SKM-1 (cell line): Measurements from ENCODE around the gene ATG4A.

Source experiments
- DNase-seq: peaks from one replicate; lab custom pipeline; 2025; ENCODE audit not compliant: unreplicated experiment; lab: John Stamatoyannopoulos, UW

Gene ATG4A

GRCh38 chrX:108167211-108167872, 75.8 kb downstream of the ATG4A start:
- DNase-seq, result no peak

DNA sequence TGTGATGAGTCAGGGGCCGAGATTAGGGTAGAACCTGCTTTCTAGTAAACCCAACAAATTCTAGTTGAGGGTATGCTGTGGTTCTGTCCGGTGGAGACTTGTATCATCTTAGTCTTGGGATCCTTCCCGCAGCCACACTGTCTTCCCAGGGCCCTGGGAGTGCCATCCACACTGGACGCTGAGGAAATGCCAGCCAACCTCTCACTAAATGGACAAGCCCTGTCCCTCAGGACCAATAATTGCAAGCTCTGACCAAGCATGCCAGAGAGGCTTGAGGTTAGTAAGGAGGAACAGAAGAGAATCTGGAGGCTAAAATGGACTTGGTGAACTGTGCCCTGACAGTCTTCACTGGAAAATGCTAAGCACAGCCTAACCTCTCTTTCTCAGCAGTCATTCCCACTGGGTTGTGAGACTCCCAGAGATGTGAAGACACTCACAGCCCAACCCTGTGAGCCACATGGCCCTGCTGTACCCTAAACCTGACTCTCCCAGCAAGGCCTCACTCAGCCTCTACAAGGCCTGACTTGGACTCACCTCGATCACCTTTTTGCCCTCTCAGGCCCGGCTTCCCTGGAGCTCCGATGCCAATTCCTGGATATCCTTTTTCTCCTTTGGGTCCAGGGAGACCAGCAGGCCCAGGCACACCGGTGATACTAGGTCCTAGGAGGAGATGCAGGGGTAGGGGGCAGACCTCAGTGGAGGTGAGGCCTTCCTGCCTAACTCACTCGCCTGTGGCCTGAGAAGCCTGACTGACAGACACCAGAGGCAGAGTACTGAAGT, 77.6 kb downstream of the ATG4A start:
- DNase-seq, result no peak

GRCh38 chrX:108169768-108170167, 78.2 kb downstream of the ATG4A start:
- no peak for DNase-seq

GRCh38 chrX:108171671-108172070, 80.1 kb downstream of the ATG4A start:
- DNase-seq, result no peak

- DNase-seq, result no peak
These were observed 82.3 kb downstream of the ATG4A start for GRCh38 chrX:108173874-108174273.

DNA sequence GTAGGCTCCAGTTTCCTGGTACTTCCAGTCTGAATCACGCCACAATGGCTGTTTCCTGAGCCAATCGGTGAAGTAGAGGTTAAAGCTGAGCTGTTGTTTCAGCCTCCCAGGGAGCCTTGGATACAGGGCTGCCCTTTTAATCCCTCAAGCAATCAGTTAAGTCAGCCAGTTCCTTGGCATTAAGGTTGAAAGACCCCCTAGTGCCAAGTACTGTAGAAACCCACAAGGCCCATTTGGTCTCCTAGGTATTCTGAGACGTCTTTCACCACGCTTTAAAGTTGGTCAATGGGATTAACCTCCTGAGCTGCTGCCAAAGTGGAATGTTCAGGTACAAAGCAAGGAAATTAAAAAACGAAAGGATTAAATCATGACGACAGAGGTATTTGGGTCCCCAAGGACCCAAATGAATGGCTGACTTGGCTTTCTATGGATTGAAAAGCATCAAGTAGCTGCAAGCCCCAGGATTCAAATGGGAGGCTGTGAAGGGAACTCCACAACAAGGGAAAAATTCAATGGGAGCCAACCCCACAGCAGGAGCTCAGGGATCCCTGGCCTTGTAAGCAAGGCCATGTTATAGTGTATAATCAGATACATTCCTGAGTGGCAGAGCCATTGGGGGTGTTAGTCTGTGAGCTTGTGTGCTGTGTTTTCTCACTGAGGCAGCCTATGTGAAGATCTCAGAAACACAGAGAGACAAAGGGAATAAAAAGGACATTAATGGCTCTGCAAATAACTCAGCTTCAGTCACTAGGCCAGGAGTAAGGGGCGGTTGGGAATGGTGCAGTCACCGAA, 86.0 kb downstream of the ATG4A start:
- DNase-seq, result no peak

GRCh38 chrX:108178143-108178498, 86.5 kb downstream of the ATG4A start:
- no peak for DNase-seq

DNA sequence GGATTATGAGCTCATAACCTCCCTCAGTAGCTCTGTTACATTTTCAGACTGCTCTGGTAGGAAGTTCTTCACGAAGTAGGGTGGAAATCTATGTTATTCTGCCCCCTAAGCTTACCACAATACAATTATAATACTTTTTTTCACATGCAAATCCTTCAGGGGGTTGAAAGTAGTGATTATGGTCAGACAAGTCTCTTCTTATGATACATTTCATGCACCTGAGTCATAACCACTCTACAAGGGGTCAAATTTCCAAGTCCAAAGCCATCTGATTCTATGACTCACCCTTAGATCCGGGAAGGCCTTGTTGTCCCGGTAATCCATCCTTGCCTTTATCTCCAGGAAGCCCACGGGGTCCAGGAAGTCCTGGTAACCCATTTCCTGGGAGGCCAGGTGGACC, 95.2 kb downstream of the ATG4A start:
- no peak for DNase-seq

DNA sequence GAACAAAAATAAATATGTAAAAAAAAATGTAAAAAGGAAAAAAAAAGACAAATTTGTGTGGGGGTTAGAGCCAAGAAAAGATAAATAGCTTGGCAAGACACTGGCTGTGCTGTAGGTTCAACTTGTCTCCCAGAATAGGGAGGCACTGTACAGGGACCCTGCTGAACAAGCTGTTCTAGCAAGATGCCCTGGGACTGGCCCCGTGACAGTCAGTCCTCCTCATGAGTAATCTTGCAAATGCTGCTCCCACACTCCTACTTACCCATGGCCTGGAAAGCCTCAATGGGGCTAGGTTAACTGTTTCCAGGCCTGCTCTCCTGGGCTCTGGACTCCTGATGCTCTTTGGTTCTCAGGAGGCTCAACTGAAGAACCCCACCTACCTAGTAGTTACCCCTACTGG, 106.8 kb downstream of the ATG4A start:
- DNase-seq, result no peak

DNA sequence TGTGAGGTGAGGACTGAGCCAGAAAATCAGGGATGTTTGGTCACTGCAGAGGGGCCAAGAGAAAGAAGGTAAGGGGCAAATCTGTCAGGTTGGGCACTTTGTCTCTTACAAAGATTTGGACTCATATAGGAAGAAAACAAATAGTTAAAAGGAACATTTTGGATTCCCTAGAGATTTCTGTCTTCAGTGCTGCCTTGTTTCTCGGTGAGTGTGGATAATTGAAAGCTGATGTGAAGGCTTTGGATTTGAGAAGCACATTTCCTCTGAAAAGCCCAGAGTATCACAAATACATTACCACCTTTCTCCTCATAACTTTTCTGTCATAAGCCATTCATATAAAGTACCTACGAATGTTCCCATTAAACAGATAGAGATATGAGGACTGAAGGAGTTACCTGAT, 107.5 kb downstream of the ATG4A start:
- no peak for DNase-seq

DNA sequence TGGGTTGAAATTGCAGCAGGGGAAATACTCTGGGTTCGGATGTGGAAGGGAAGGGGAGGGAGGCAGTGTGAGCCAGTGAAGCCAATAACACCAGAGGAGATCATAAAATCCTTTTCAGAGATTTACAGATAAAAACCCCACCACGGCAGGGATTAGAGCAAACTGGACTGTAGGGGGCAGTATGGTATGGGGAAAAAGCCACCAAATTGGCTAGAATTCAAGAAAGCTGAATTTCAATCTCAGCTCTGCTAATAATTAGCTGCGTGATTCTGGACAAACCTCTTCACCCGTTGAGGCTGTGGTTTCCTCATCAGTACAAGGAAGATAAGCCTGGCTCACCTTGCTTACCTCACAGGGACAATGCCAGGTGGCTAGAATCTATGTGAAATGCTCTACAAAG, 108.1 kb downstream of the ATG4A start:
- DNase-seq, result no peak

GRCh38 chrX:108203540-108203939, 112.0 kb downstream of the ATG4A start:
- no peak for DNase-seq
